GM12865 (cell line): ENCODE results near the gene RPL32.
"Not testable (repeated sequence)": the region's sequence is repeated elsewhere in the genome, so short reads cannot be mapped to it uniquely, and the experiment has no call there.

Experiments used
- DNase-seq: peaks from one replicate; pipeline ENCODE4 v3.0.0; 2010; ENCODE audit warnings: low read depth
- H3K4me3 ChIP-seq: 2 replicates; pipeline ENCODE4 v1.5.1; 2011; ENCODE audit warnings: mild to moderate bottlenecking, low read depth, low read length, control low read depth
- TF ChIP-seq, protein P1 (sequence below): IDR thresholded peaks from 2 replicates; pipeline ENCODE4 v1.5.1; 2011; ENCODE audit warnings: low read length, control low read depth, low read depth, inconsistent platforms; ENCODE audit not compliant: insufficient read depth; ENCODE audit errors: missing control alignments

The RPL32 gene

DNA sequence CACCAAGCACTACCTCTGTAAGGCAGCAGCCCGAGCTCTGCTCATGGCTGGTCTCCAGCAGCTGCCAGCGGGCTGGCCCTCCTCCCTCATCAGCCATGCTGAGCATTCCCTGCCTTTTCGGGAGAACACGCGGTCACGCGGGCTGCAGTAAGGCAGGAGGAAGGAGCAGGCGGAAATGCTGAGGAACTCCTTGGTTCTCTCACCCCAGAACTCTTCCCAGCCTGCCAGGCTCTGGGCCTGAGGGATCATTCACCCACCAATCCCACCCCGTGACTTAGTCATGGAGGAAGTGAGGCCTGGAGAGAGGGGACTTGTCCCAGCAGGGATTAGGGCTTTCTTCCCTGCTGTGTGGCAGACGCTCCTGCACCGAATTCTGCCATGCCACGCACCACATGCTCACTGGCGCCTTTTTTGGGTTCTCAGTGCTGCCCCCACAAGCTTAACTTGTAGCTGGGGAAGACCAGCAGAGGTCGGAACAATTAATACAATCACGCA is 42.9 kb upstream of the RPL32 start:
- TF ChIP-seq, protein P1, sequence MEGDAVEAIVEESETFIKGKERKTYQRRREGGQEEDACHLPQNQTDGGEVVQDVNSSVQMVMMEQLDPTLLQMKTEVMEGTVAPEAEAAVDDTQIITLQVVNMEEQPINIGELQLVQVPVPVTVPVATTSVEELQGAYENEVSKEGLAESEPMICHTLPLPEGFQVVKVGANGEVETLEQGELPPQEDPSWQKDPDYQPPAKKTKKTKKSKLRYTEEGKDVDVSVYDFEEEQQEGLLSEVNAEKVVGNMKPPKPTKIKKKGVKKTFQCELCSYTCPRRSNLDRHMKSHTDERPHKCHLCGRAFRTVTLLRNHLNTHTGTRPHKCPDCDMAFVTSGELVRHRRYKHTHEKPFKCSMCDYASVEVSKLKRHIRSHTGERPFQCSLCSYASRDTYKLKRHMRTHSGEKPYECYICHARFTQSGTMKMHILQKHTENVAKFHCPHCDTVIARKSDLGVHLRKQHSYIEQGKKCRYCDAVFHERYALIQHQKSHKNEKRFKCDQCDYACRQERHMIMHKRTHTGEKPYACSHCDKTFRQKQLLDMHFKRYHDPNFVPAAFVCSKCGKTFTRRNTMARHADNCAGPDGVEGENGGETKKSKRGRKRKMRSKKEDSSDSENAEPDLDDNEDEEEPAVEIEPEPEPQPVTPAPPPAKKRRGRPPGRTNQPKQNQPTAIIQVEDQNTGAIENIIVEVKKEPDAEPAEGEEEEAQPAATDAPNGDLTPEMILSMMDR: no peak
- DNase-seq: no peak
- H3K4me3 ChIP-seq: no peak overlapping the region

DNA sequence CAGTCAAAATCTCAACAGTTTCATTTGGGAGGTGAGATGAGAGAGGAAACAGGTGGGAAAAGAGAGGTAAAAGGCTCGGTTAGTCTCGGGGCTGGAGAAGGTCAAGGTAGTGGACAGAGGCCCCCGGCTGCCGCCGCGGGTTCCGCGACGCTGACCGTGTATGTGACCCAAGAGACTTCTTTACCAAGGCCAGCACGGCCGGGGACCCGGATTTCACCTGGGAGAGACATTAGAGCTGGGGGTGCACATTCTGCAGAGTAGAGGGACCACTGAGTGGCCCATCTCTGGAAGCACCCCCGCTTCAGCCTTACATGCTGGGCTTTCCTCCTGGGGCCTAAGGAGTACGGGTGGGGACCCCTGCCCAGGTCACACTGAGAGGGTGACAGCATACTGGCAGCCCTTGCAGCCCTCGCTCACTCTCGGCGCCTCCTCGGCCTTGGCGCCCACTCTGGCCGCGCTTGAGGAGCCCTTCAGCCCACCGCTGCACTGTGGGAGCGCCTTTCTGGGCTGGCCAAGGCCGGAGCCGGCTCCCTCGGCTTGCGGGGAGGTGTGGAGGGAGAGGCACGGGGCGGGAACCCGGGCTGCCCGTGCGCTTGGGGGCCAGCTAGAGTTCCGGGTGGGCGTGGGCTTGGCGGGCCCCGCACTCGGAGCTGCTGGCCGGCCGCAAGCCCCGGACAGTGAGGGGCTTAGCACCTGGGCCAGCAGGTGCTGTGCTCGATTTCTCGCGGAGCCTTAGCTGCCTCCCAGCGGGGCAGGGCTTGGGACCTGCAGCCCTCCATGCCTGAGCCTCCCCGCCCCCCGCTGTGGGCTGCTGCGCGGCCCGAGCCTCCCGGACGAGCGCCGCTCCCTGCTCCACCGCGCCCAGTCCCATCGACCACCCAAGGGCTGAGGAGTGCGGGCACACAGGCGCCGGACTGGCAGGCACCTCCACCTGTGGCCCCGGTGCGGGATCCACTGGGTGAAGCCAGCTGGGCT is 41.3 kb upstream of the RPL32 start:
- TF ChIP-seq, protein P1: no peak
- H3K4me3 ChIP-seq: no peak overlapping the region

DNA sequence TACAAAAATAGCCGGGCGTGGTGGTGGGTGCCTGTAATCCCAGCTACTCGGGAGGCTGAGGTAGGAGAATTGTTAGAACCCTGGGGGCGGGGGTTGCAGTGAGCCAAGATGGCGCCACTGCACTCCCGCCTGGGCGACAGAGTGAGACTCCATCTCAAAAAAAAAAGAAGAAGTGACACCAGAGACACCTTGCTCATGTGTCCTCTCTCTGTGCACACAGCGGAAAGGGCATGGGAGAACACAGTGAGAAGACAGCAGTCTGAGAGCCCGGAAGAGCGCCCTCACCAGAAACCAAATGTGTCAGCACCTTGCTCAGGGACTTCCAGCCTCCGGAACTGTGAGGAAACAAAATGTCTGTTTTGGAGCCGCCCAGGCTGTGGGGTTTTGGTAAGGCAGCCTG is 40.5 kb upstream of the RPL32 start:
- TF ChIP-seq, protein P1: peak; percentile 9
- H3K4me3 ChIP-seq: not testable (repeated sequence)
- peak; percentile 76 for DNase-seq

More for the DNA sequence above, 41.3 kb upstream of the RPL32 start:
- no peak for DNase-seq

DNA sequence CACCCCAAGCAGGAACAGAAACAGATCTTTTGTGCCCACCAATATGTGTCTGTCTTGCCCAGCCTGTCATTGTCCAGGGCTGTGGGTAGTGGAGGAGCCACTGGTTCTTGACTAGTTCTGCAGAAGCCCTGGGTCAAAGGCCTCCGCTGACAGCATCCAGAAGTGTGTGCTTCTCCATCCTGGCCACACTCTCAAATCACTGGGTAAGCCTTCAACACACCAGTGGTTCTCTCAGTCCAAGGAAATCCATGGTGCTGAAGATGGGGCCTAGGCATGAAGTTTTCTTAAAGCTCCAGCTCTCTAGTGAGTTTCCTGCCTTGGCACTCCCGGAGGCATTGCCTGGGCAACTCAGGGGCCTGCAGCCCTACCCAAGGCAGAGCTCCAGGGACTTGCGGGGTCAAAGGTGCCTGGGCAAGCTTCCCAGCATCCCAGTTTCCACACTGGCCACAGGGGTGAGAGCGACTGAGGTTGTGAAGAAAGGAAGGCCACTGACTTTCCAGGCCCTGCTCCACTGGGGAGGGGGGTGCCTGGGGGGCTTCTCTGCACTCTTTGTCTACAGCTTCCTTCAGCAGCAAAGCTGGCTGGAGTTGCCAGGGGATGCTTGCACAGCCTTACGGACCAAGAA is 37.9 kb upstream of the RPL32 start:
- TF ChIP-seq, protein P1: no peak
- no peak for DNase-seq
- H3K4me3 ChIP-seq: no peak overlapping the region

DNA sequence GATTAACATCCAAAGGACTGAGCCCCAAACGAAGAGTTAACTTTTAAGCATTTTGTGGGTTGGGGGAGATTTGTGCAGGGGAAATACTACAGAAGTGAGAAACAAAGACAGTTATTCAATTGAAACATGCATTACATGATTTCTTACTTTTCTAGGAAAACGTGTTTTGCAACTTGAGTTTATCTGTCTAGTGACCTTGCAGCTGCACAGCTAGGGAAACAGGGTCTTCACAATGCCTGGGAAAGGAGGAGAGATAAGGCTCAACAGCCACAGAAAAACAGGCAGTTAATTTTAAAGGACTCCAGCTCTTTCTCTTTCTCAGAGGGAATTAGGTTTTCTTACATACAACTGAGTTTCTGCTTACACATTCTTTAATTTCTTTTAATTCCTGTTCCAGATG is 37.4 kb upstream of the RPL32 start:
- H3K4me3 ChIP-seq, DNase-seq: not testable (repeated sequence)

DNA sequence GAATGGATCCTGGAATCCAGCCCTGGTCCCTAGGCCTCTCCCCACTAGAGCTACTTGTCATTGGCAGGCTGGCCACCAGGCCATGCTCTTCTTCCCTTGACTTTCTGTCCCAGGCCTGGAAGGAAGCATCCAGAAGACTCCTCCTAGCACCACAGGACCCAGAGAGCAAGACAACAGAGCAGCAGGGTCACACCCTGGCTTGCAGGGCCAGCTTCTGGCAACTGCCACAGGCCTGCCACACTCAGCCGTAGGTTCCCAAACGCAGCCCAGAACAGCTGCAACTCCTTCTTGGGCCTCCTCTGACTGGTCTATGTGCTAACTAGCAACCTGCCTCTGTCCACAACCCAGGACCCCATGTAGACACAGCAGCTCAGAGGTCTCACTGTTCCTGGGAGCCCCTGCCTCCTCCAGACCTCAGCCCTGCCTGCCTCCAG is 36.8 kb upstream of the RPL32 start:
- DNase-seq: no peak
- H3K4me3 ChIP-seq: no peak overlapping the region
- TF ChIP-seq, protein P1: no peak

DNA sequence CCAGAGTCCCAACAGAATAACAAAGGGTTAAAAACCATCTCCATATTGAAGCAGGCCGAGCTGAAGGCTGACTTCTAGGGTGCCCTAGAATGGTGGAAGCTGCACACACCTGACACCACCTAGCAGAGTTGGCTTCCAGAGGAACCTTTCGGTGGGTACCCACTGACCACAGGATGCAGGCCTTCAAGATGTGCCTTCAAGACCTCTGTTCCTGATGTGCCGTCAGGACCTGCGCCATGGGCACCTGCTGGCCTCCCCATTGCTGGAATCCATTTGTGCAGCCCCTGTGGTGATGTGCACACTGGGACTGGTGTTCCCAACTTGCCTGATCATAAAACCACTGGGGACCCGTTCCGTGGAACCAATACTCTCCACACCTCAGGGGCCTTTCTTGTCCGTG is 35.7 kb upstream of the RPL32 start:
- TF ChIP-seq, protein P1: no peak
- no peak for DNase-seq
- no peak overlapping the region for H3K4me3 ChIP-seq
